Measurements from ENCODE around the gene MAP1LC3A. TPM values are rescaled to one million over a fixed set of nuclear protein-coding genes. Genes with fewer than 3 reads are reported as not detected.

The MAP1LC3A gene
- total and polyA plus RNA-seq, 2 donors (not counting 3 experiments of a cell fraction or from before 2014, with no cell fraction given) = 32.1 to 39.8 TPM

DNA sequence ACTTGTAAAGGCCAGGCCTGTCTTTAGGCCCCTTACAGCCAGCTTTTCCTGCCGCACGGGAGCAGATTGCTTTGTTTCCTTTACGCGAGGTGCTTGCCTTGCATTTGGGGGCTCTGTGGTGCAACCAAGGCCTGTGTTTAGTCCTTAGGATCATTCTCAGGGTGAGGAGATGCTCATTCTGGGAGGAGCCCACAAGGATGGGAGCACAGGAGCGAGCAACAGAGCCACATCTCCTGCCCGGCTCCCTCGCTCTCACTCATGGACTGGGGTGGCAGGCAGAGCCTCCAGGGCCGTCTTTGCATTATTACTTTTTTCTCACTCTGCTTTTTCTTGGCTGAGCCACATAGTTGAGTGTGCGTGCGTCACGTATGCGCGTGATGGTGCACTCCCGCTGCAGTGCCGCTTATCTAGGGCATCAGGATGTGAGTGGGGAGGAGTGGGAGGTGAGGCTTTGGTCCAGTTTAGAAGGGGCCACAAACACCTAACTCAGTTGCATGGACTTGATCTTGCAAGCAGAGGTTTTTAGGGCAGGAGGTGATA is 23.1 kb upstream of the MAP1LC3A start:
- H3K27me3 ChIP-seq (ENCODE audit: control insufficient read depth in 2 of 2, insufficient read depth in 2 of 2, low read length in 2 of 2) = no peaks in the 10 kb centered on the region
- H3K4me2 ChIP-seq (ENCODE audit: insufficient read depth, low read length) = no peak overlapping the region
- H3K27ac ChIP-seq (ENCODE audit: insufficient read depth, low read depth, low read length) = no peak overlapping the region
- BruUV-seq (replicated peaks) = no TSS peak
- no peaks in the 10 kb centered on the region for H4K20me1 ChIP-seq (replicated peaks; ENCODE audit: control insufficient read depth, extremely low read depth, insufficient read depth, low read length)
- H3K9me1 ChIP-seq (replicated peaks; ENCODE audit: control insufficient read depth, extremely low read depth, insufficient read depth, low read length) = no peaks in the 10 kb centered on the region
- H3K36me3 ChIP-seq (ENCODE audit: control insufficient read depth in 2 of 2, extremely low read depth in 1 of 2, insufficient read depth in 2 of 2, low read length in 2 of 2) = peaks cover 9 to 43% of the 10 kb centered on the region in 2 experiments
- no peak overlapping the region for H3K4me3 ChIP-seq (replicated peaks in 1 of 3; ENCODE audit: insufficient read depth in 1 of 3, low read depth in 1 of 3, low read length in 3 of 3)
- DNase-seq (ENCODE audit: low read depth, low spot score) (no peak), FAIRE-seq (no peak)
- dilution Hi-C loops (cut with MboI; ENCODE audit: extremely low pct_ligation_motif_present, low sequenced_read_pairs) = no loop called here
- peaks cover 6% of the 10 kb centered on the region for H3K79me2 ChIP-seq (ENCODE audit: control insufficient read depth, insufficient read depth, low read length)
- no peaks in the 10 kb centered on the region for H3K9me3 ChIP-seq (replicated peaks; ENCODE audit: control insufficient read depth, insufficient read depth, low read length)
- POLR2A ChIA-PET = no interaction called here
- CTCF ChIA-PET = interaction anchor here (2.2 to 5.6 kb wide), 2 partner anchors 172 to 234 kb away, joined by 15 to 53 read pairs; no protein-coding TSS in a partner anchor
- no peaks in the 10 kb centered on the region for H3K4me1 ChIP-seq (ENCODE audit: control insufficient read depth, extremely low read depth, insufficient read depth, low read length)
- H2AFZ ChIP-seq (ENCODE audit: low read depth, low read length) = no peak overlapping the region
- intact Hi-C loops (cut with micrococcal nuclease) = no loop called here
- H3K9ac ChIP-seq (replicated peaks; ENCODE audit: extremely low read depth, insufficient read depth, low read length) = no peak overlapping the region
- TF ChIP-seq POLR2A (IDR thresholded peaks at IDR 0.05; ENCODE audit: low read depth, low read length) (no peak), POLR2AphosphoS5 (IDR thresholded peaks at IDR 0.05; ENCODE audit: insufficient read depth, low read depth, low read length) (no peak), EZH2 (IDR thresholded peaks at IDR 0.05; ENCODE audit: borderline replicate concordance, low read depth, low read length, severe bottlenecking) (no peak), JUN (IDR thresholded peaks at IDR 0.05; ENCODE audit: borderline replicate concordance, insufficient read depth, insufficient read length, low read depth) (no peak), GATA2 (IDR thresholded peaks at IDR 0.05; ENCODE audit: insufficient read depth, insufficient read length, low read depth, low read length) (no peak), FOS (IDR thresholded peaks at IDR 0.05; ENCODE audit: borderline replicate concordance, insufficient read depth, low read length) (no peak), MYC (IDR thresholded peaks at IDR 0.05; ENCODE audit: low read depth, low read length) (no peak)
- TF ChIP-seq, protein P1, sequence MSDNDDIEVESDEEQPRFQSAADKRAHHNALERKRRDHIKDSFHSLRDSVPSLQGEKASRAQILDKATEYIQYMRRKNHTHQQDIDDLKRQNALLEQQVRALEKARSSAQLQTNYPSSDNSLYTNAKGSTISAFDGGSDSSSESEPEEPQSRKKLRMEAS (IDR thresholded peaks at IDR 0.05; ENCODE audit: insufficient read depth, insufficient read length) = no peak
- TF ChIP-seq, protein P2, sequence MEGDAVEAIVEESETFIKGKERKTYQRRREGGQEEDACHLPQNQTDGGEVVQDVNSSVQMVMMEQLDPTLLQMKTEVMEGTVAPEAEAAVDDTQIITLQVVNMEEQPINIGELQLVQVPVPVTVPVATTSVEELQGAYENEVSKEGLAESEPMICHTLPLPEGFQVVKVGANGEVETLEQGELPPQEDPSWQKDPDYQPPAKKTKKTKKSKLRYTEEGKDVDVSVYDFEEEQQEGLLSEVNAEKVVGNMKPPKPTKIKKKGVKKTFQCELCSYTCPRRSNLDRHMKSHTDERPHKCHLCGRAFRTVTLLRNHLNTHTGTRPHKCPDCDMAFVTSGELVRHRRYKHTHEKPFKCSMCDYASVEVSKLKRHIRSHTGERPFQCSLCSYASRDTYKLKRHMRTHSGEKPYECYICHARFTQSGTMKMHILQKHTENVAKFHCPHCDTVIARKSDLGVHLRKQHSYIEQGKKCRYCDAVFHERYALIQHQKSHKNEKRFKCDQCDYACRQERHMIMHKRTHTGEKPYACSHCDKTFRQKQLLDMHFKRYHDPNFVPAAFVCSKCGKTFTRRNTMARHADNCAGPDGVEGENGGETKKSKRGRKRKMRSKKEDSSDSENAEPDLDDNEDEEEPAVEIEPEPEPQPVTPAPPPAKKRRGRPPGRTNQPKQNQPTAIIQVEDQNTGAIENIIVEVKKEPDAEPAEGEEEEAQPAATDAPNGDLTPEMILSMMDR (IDR thresholded peaks at IDR 0.05; ENCODE audit: extremely low read depth in 1 of 2, insufficient read depth in 1 of 2, low read depth in 1 of 2, low read length in 2 of 2) = no peak

Data from endothelial cell of umbilical vein (primary cell).